MCF 10A (cell line): ENCODE results near the gene NRXN3. TPM values are rescaled to one million over a fixed set of nuclear protein-coding genes. Genes with fewer than 3 reads are reported as not detected.

ENCODE experiments used
- BruUV-seq: library from RNA; stranded (reverse); fragments of 400-500 nt; replicated peaks from 2 replicates; lab custom pipeline; 2021; lab: Mats Ljungman, UMichigan
- CTCF ChIA-PET: fragments of 300-600 bp; sonication (Branson Sonifier 250); formaldehyde crosslinking; extraction: SDS; loops from one replicate; lab custom pipeline; 2021; ENCODE audit warnings: antibody characterized with exemption, inconsistent platforms; lab: Yijun Ruan, JAX
- POLR2A ChIA-PET: fragments of 300-600, 350-650 bp; sonication (Branson Sonifier 250); formaldehyde crosslinking; extraction: SDS; loops from one replicate; lab custom pipeline; 2020; ENCODE audit warnings: antibody characterized with exemption, inconsistent platforms; lab: Yijun Ruan, JAX
- DNase-seq: peaks from one replicate; pipeline ENCODE4 v3.0.0-alpha.2; 2018; ENCODE audit not compliant: unreplicated experiment
- H3K27ac Mint-ChIP-seq: one replicate; pipeline ENCODE4 v1.8.0; 2022; ENCODE audit warnings: mild to moderate bottlenecking, low read depth, mixed read lengths; ENCODE audit not compliant: unreplicated experiment
- H3K27me3 Mint-ChIP-seq: one replicate; pipeline ENCODE4 v1.8.0; 2022; ENCODE audit warnings: mixed read lengths; ENCODE audit not compliant: insufficient read depth, unreplicated experiment
- H3K36me3 Mint-ChIP-seq: one replicate; pipeline ENCODE4 v1.8.0; 2022; ENCODE audit warnings: mild to moderate bottlenecking, moderate library complexity, mixed read lengths; ENCODE audit not compliant: insufficient read depth, unreplicated experiment
- H3K4me1 Mint-ChIP-seq: one replicate; pipeline ENCODE4 v1.8.0; 2022; ENCODE audit warnings: mixed read lengths; ENCODE audit not compliant: insufficient read depth, unreplicated experiment
- H3K4me3 Mint-ChIP-seq: one replicate; pipeline ENCODE4 v1.8.0; 2022; ENCODE audit warnings: mild to moderate bottlenecking, moderate library complexity, mixed read lengths; ENCODE audit not compliant: unreplicated experiment
- H3K9me3 Mint-ChIP-seq: one replicate; pipeline ENCODE4 v1.8.0; 2022; ENCODE audit warnings: mixed read lengths; ENCODE audit not compliant: unreplicated experiment
- CTCF ChIP-seq: fragments of 200-600 bp; IDR thresholded peaks from one replicate; pipeline ENCODE4 v1.8.0; 2022; ENCODE audit warnings: antibody characterized with exemption, mild to moderate bottlenecking; ENCODE audit not compliant: unreplicated experiment
- intact Hi-C: fragments of 100-400 bp; cut with micrococcal nuclease; formaldehyde crosslinking; loops from 2 replicates; pipeline ENCODE4 v1.14.1; 2022
- total RNA-seq: library from RNA; stranded (reverse); gene quantifications from 2 replicates; pipeline ENCODE4 v1.2.3, GENCODE V29; 2022

NRXN3 gene
- total RNA-seq, 1 experiment from 2014 or later: not detected

GRCh38 chr14:78358591-78358990, 188.4 kb downstream of the NRXN3 start:
- no peaks in the 10 kb centered on the region for H3K4me1 Mint-ChIP-seq
- POLR2A ChIA-PET: no interaction called here
- no TSS peak for BruUV-seq
- H3K36me3 Mint-ChIP-seq: no peaks in the 10 kb centered on the region
- CTCF ChIA-PET: no interaction called here
- no peak for DNase-seq
- TF ChIP-seq CTCF: no peak
- peaks cover 7% of the 10 kb centered on the region for H3K9me3 Mint-ChIP-seq
- intact Hi-C loops: no loop called here
- no peaks in the 10 kb centered on the region for H3K27me3 Mint-ChIP-seq
- H3K27ac Mint-ChIP-seq: no peak overlapping the region
- no peak overlapping the region for H3K4me3 Mint-ChIP-seq

GRCh38 chr14:78359581-78359980, 189.4 kb downstream of the NRXN3 start:
- CTCF ChIA-PET: interaction anchor here (0.6 to 1.7 kb wide), 3 partner anchors 188 to 498 kb away, joined by 3 to 5 read pairs (median 4); no protein-coding TSS in a partner anchor
- H3K4me1 Mint-ChIP-seq: no peaks in the 10 kb centered on the region
- no peaks in the 10 kb centered on the region for H3K36me3 Mint-ChIP-seq
- no peaks in the 10 kb centered on the region for H3K27me3 Mint-ChIP-seq
- POLR2A ChIA-PET: no interaction called here
- no TSS peak for BruUV-seq
- no peak for DNase-seq
- no peak overlapping the region for H3K4me3 Mint-ChIP-seq
- intact Hi-C loops: no loop called here
- peaks cover 7% of the 10 kb centered on the region for H3K9me3 Mint-ChIP-seq
- no peak for TF ChIP-seq CTCF
- H3K27ac Mint-ChIP-seq: no peak overlapping the region

GRCh38 chr14:78363008-78363407, 192.8 kb downstream of the NRXN3 start:
- BruUV-seq: no TSS peak
- no peak overlapping the region for H3K4me3 Mint-ChIP-seq
- ChIA-PET POLR2A (no interaction called here), CTCF (no interaction called here)
- no peaks in the 10 kb centered on the region for H3K4me1 Mint-ChIP-seq
- H3K27me3 Mint-ChIP-seq: no peaks in the 10 kb centered on the region
- DNase-seq: no peak
- H3K27ac Mint-ChIP-seq: no peak overlapping the region
- peaks cover 6% of the 10 kb centered on the region for H3K9me3 Mint-ChIP-seq
- no peaks in the 10 kb centered on the region for H3K36me3 Mint-ChIP-seq
- TF ChIP-seq CTCF: no peak
- intact Hi-C loops: no loop called here

- Mint-ChIP-seq H3K27ac (no peak overlapping the region), H3K4me3 (no peak overlapping the region), H3K9me3 (peaks cover 13% of the 10 kb centered on the region), H3K36me3 (no peaks in the 10 kb centered on the region), H3K27me3 (no peaks in the 10 kb centered on the region), H3K4me1 (no peaks in the 10 kb centered on the region)
- TF ChIP-seq CTCF: no peak
- ChIA-PET CTCF (interaction anchor here (0.6 kb wide), 1 partner anchor 503 kb away, joined by 4 read pairs; no protein-coding TSS in a partner anchor), POLR2A (no interaction called here)
- DNase-seq: no peak
- no TSS peak for BruUV-seq
- intact Hi-C loops: no loop called here
Observed at GRCh38 chr14:78367355-78367754, 197.2 kb downstream of the NRXN3 start.
